Esophagus muscularis mucosa (tissue), 4 donors: Measurements from ENCODE around the gene CPAMD8.

Experiments
- EP300 ChIP-seq: sonication (generic); formaldehyde crosslinking; IDR thresholded peaks from one replicate; pipeline ENCODE4 v1.6.1; 2017; ENCODE audit warnings: antibody characterized with exemption
- POLR2A ChIP-seq: fragments of 450-650 bp; IDR thresholded peaks from one replicate; pipeline ENCODE4 v1.6.1; 2017; ENCODE audit warnings: antibody characterized with exemption, moderate library complexity, mild to moderate bottlenecking, low read depth
- POLR2AphosphoS5 ChIP-seq, 2 donors: sonication (generic); formaldehyde crosslinking; IDR thresholded peaks; one replicate each; pipeline ENCODE4 v1.6.1; 2017; ENCODE audit warnings: antibody characterized with exemption in 2 of 2
- TF ChIP-seq, protein P1 (sequence below), 3 experiments: fragments of 200-600 bp in 2 of 3; fragments of 450-650 bp in 1 of 3; sonication (generic) in 2 of 3; IDR thresholded peaks; one replicate each; pipeline ENCODE4 v1.5.1; 2017 to 2019; ENCODE audit warnings: antibody characterized with exemption in 3 of 3, mild to moderate bottlenecking in 2 of 3, moderate library complexity in 1 of 3

GRCh38 chr19:16859626-16860025, 167.0 kb downstream of the CPAMD8 start:
- TF ChIP-seq, protein P1, sequence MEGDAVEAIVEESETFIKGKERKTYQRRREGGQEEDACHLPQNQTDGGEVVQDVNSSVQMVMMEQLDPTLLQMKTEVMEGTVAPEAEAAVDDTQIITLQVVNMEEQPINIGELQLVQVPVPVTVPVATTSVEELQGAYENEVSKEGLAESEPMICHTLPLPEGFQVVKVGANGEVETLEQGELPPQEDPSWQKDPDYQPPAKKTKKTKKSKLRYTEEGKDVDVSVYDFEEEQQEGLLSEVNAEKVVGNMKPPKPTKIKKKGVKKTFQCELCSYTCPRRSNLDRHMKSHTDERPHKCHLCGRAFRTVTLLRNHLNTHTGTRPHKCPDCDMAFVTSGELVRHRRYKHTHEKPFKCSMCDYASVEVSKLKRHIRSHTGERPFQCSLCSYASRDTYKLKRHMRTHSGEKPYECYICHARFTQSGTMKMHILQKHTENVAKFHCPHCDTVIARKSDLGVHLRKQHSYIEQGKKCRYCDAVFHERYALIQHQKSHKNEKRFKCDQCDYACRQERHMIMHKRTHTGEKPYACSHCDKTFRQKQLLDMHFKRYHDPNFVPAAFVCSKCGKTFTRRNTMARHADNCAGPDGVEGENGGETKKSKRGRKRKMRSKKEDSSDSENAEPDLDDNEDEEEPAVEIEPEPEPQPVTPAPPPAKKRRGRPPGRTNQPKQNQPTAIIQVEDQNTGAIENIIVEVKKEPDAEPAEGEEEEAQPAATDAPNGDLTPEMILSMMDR (IDR thresholded peaks at IDR 0.05): no peak
- TF ChIP-seq POLR2A: no peak
- TF ChIP-seq EP300: no peak
- TF ChIP-seq POLR2AphosphoS5 (IDR thresholded peaks at IDR 0.05): no peak
